Gastrocnemius medialis (tissue), 4 donors: ENCODE data around the gene TUBA8. TPM values are rescaled to one million over a fixed set of nuclear protein-coding genes. Genes with fewer than 3 reads are reported as not detected.

ENCODE experiments used
- ATAC-seq, 2 donors: fragments of 150-250 bp; one replicate each; pipeline ENCODE4 v1.9.1; 2016
- DNase-seq, 2 donors: peaks; one replicate each; pipeline ENCODE4 v3.0.0-alpha.2; 2019
- H3K27ac ChIP-seq, 4 donors: fragments of 200-600 bp; sonication (generic); 1 replicate in 1 of 4; 2 replicates in 3 of 4; pipeline ENCODE4 v1.5.1; 2016 to 2018; ENCODE audit warnings: mild to moderate bottlenecking in 2 of 4, moderate library complexity in 1 of 4
- H3K27me3 ChIP-seq, 3 donors: fragments of 200-600 bp; sonication (generic) in 2 of 3; 1 replicate in 1 of 3; 2 replicates in 2 of 3; pipeline versions ENCODE4 v1.5.1 to v1.6.0; 2016 to 2019; ENCODE audit warnings: mild to moderate bottlenecking in 1 of 3, moderate library complexity in 1 of 3
- H3K36me3 ChIP-seq, 2 donors: fragments of 200-600 bp; sonication (generic) in 1 of 2; one replicate each; pipeline ENCODE4 v1.5.1; 2017 to 2018
- H3K4me1 ChIP-seq, 2 donors: fragments of 200-600 bp; sonication (generic) in 1 of 2; one replicate each; pipeline ENCODE4 v1.5.1; 2016 to 2017; ENCODE audit warnings: mild to moderate bottlenecking in 2 of 2
- H3K4me3 ChIP-seq, 4 donors: fragments of 200-600 bp; sonication (generic) in 3 of 4; 1 replicate in 1 of 4; 2 replicates in 3 of 4; pipeline ENCODE4 v1.5.1; 2016 to 2019; ENCODE audit warnings: mild to moderate bottlenecking in 2 of 4
- H3K9me3 ChIP-seq, 3 donors: fragments of 200-600 bp; sonication (generic) in 2 of 3; 1 replicate in 1 of 3; 2 replicates in 2 of 3; pipeline ENCODE4 v1.5.1; 2016 to 2019
- POLR2A ChIP-seq, 2 donors: fragments of 450-650 bp; IDR thresholded peaks; one replicate each; pipeline ENCODE4 v1.6.1; 2017; ENCODE audit warnings: antibody characterized with exemption in 2 of 2, mild to moderate bottlenecking in 2 of 2, moderate library complexity in 2 of 2
- in situ Hi-C, 4 donors: fragments of 200-750 bp; cut with MboI; loops; one replicate each; pipeline versions ENCODE4 v1.15.0 to v1.8.0; 2017; ENCODE audit warnings: low sequenced_read_pairs in 4 of 4
- intact Hi-C: fragments of 100-400 bp; cut with DNase I; formaldehyde crosslinking; loops from one replicate; pipeline ENCODE4 v1.15.1; 2023; ENCODE audit warnings: low total_unique reads
- total RNA-seq, 4 donors: library from RNA; depleted of rRNA; stranded (reverse); fragments of >200 nt; gene quantifications; one replicate each; pipeline versions ENCODE4 v1.1.0 to v1.2.3, GENCODE V29; 2016
- TF ChIP-seq, protein P1 (sequence below), 5 experiments: fragments of 450-650 bp in 3 of 5; fragments of 200-600 bp in 2 of 5; sonication (generic) in 2 of 5; IDR thresholded peaks in 4 of 5; conservative IDR thresholded peaks in 1 of 5; 1 replicate in 4 of 5; 2 replicates in 1 of 5; pipeline ENCODE4 v1.5.1; 2016 to 2019; ENCODE audit warnings: antibody characterized with exemption in 5 of 5, mild to moderate bottlenecking in 3 of 5, moderate library complexity in 3 of 5

TUBA8 gene
- total RNA-seq, 4 donors from 2014 or later, result 57.8 to 114 (median 77.7) TPM

DNA sequence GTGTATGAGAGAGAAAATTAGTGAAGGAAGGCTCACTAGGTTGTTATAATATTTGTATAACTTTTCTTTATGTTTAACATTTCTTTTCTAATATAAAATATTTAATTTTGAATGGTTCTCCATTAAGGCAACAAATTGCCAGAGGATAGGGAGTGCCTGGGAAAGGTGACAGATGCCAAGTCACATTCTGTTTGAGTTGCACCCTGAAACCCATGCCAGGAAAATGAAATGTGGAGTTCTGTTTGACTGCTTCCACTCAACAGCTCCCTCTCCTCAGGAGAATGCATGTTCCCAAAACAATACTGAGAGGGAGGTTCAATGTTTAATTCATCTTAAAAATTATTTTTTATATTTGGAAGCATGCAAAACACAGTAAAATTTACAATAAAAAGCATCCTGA lies 33.5 kb downstream of the TUBA8 start:
- H3K36me3 ChIP-seq, result no peaks in the 10 kb centered on the region
- in situ Hi-C loops, result no loop called here
- no peaks in the 10 kb centered on the region for H3K9me3 ChIP-seq
- ATAC-seq (no peak), DNase-seq (no peak)
- peaks cover under 1 to 3% of the 10 kb centered on the region in 2 donors for H3K4me1 ChIP-seq
- TF ChIP-seq POLR2A (IDR thresholded peaks at IDR 0.05), result no peak
- TF ChIP-seq, protein P1, sequence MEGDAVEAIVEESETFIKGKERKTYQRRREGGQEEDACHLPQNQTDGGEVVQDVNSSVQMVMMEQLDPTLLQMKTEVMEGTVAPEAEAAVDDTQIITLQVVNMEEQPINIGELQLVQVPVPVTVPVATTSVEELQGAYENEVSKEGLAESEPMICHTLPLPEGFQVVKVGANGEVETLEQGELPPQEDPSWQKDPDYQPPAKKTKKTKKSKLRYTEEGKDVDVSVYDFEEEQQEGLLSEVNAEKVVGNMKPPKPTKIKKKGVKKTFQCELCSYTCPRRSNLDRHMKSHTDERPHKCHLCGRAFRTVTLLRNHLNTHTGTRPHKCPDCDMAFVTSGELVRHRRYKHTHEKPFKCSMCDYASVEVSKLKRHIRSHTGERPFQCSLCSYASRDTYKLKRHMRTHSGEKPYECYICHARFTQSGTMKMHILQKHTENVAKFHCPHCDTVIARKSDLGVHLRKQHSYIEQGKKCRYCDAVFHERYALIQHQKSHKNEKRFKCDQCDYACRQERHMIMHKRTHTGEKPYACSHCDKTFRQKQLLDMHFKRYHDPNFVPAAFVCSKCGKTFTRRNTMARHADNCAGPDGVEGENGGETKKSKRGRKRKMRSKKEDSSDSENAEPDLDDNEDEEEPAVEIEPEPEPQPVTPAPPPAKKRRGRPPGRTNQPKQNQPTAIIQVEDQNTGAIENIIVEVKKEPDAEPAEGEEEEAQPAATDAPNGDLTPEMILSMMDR (IDR thresholded peaks at IDR 0.05 in 4 of 5, conservative IDR thresholded peaks at IDR 0.05 in 1 of 5), result no peak
- H3K27ac ChIP-seq, result peak overlapping the region in 2 of 4 donors; percentile 11 to 66
- no peaks in the 10 kb centered on the region for H3K27me3 ChIP-seq
- no peak overlapping the region for H3K4me3 ChIP-seq
- intact Hi-C loops, result no loop called here

GRCh38 chr22:18145676-18146388 lies 35.2 kb downstream of the TUBA8 start:
- H3K27ac ChIP-seq, result peak overlapping the region; percentile 47 to 69 (median 55)
- no peak for DNase-seq
- intact Hi-C loops (no loop called here), in situ Hi-C loops (no loop called here)
- peaks cover 3 to 16% of the 10 kb centered on the region in 2 donors for H3K4me1 ChIP-seq
- TF ChIP-seq POLR2A (IDR thresholded peaks at IDR 0.05), result no peak
- TF ChIP-seq, protein P1 (IDR thresholded peaks at IDR 0.05 in 4 of 5, conservative IDR thresholded peaks at IDR 0.05 in 1 of 5), result no peak
- H3K27me3 ChIP-seq, result no peaks in the 10 kb centered on the region
- H3K36me3 ChIP-seq, result no peaks in the 10 kb centered on the region
- no peak for ATAC-seq
- H3K9me3 ChIP-seq, result no peaks in the 10 kb centered on the region
- no peak overlapping the region for H3K4me3 ChIP-seq

GRCh38 chr22:18146389-18146753 lies 35.8 kb downstream of the TUBA8 start:
- ATAC-seq (no peak), DNase-seq (no peak)
- Histone ChIP-seq H3K27ac (peak overlapping the region; percentile 47 to 69 (median 55)), H3K4me1 (peaks cover 3 to 19% of the 10 kb centered on the region in 2 donors), H3K4me3 (no peak overlapping the region), H3K27me3 (no peaks in the 10 kb centered on the region), H3K9me3 (no peaks in the 10 kb centered on the region), H3K36me3 (no peaks in the 10 kb centered on the region)
- intact Hi-C loops, result no loop called here
- no peak for TF ChIP-seq POLR2A (IDR thresholded peaks at IDR 0.05)
- TF ChIP-seq, protein P1 (IDR thresholded peaks at IDR 0.05 in 4 of 5, conservative IDR thresholded peaks at IDR 0.05 in 1 of 5), result no peak
- in situ Hi-C loops, result no loop called here

GRCh38 chr22:18147791-18148190 lies 37.2 kb downstream of the TUBA8 start:
- intact Hi-C loops (no loop called here), in situ Hi-C loops (no loop called here)
- Histone ChIP-seq H3K27ac (peak overlapping the region; percentile 39 to 69 (median 53)), H3K4me3 (no peak overlapping the region), H3K4me1 (peaks cover 3 to 19% of the 10 kb centered on the region in 2 donors), H3K27me3 (no peaks in the 10 kb centered on the region), H3K9me3 (no peaks in the 10 kb centered on the region), H3K36me3 (no peaks in the 10 kb centered on the region)
- ATAC-seq, result no peak
- TF ChIP-seq POLR2A (IDR thresholded peaks at IDR 0.05), result no peak
- TF ChIP-seq, protein P1 (IDR thresholded peaks at IDR 0.05 in 4 of 5, conservative IDR thresholded peaks at IDR 0.05 in 1 of 5), result no peak
- no peak for DNase-seq
